OCI-LY7 (cell line): ENCODE measurements around the gene CARD11.
"Not testable (repeated sequence)": the region's sequence is repeated elsewhere in the genome, so short reads cannot be mapped to it uniquely, and the experiment has no call there.

Experiments used
- EZH2phosphoT487 ChIP-seq: fragments of 200-600 bp; sonication (generic); IDR thresholded peaks from 2 replicates; pipeline ENCODE4 v1.6.1; 2018; ENCODE audit warnings: low read depth, borderline replicate concordance, mild to moderate bottlenecking, mixed run types, antibody characterized with exemption, low read length, moderate library complexity, mixed read lengths
- TF ChIP-seq, protein P1 (sequence below): fragments of 200-600 bp; sonication (generic); conservative IDR thresholded peaks from 2 replicates; pipeline ENCODE4 v1.5.1; 2014; ENCODE audit warnings: mild to moderate bottlenecking, antibody characterized with exemption, low read length, moderate library complexity, mixed read lengths

DNA sequence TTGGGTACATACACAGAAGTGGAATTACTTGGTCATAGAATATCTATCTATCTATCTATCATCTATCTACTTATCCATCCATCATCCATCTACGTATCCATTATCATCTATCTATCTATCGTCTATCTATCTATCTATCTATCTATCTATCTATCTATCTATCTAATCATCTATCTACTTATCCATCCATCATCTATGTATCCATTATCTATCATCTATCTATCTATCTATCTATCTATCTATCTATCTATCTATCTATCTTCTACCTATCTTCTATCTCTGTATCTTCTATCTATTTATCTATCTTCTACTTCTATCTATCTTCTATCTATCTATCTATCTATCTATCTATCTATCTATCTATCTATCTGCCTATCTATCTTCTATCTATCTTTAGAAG lies 123.2 kb downstream of the CARD11 start:
- TF ChIP-seq, protein P1, sequence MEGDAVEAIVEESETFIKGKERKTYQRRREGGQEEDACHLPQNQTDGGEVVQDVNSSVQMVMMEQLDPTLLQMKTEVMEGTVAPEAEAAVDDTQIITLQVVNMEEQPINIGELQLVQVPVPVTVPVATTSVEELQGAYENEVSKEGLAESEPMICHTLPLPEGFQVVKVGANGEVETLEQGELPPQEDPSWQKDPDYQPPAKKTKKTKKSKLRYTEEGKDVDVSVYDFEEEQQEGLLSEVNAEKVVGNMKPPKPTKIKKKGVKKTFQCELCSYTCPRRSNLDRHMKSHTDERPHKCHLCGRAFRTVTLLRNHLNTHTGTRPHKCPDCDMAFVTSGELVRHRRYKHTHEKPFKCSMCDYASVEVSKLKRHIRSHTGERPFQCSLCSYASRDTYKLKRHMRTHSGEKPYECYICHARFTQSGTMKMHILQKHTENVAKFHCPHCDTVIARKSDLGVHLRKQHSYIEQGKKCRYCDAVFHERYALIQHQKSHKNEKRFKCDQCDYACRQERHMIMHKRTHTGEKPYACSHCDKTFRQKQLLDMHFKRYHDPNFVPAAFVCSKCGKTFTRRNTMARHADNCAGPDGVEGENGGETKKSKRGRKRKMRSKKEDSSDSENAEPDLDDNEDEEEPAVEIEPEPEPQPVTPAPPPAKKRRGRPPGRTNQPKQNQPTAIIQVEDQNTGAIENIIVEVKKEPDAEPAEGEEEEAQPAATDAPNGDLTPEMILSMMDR = not testable (repeated sequence)
- TF ChIP-seq EZH2phosphoT487 = not testable (repeated sequence)
